ENCODE data around the gene LINGO1. TPM values are rescaled to one million over a fixed set of nuclear protein-coding genes. Genes with fewer than 3 reads are reported as not detected.

The LINGO1 gene
- total RNA-seq, 4 donors from 2014 or later = 0.42 to 4.4 (median 1.5) TPM

DNA sequence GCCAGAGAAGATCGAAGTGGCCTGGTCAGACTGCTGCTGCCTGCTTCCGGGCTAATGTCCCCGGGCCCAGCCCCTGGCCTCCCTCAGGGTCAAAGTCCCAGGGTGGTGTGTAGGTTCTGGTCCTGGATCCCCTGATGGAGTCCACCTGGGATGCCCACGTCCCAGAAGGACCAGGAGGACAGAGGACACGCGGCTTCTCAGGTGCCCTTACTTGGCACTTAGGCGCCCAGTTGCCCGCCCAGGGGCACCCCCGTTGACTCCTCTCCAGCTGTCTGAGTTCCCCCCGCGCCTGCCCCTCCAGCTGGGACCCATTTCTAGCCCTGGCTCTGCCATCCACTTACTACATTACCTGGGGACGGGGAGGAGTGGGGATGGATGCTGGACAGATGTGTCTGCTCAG, 44.6 kb downstream of the LINGO1 start:
- no peak for DNase-seq (ENCODE audit: low spot score in 2 of 2)
- no peak overlapping the region for H3K4me3 ChIP-seq (ENCODE audit: low read depth, poor library complexity, severe bottlenecking)
- WGBS, 2 donors = 91 to 97% methylated on average over 11 to 12 of the region's 12 CpGs
- TF ChIP-seq POLR2A (IDR thresholded peaks at IDR 0.05) = no peak
- TF ChIP-seq, protein P1, sequence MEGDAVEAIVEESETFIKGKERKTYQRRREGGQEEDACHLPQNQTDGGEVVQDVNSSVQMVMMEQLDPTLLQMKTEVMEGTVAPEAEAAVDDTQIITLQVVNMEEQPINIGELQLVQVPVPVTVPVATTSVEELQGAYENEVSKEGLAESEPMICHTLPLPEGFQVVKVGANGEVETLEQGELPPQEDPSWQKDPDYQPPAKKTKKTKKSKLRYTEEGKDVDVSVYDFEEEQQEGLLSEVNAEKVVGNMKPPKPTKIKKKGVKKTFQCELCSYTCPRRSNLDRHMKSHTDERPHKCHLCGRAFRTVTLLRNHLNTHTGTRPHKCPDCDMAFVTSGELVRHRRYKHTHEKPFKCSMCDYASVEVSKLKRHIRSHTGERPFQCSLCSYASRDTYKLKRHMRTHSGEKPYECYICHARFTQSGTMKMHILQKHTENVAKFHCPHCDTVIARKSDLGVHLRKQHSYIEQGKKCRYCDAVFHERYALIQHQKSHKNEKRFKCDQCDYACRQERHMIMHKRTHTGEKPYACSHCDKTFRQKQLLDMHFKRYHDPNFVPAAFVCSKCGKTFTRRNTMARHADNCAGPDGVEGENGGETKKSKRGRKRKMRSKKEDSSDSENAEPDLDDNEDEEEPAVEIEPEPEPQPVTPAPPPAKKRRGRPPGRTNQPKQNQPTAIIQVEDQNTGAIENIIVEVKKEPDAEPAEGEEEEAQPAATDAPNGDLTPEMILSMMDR (IDR thresholded peaks at IDR 0.05) = no peak
- intact Hi-C loops (cut with DNase I; ENCODE audit: low total_unique reads) = no loop called here

DNA sequence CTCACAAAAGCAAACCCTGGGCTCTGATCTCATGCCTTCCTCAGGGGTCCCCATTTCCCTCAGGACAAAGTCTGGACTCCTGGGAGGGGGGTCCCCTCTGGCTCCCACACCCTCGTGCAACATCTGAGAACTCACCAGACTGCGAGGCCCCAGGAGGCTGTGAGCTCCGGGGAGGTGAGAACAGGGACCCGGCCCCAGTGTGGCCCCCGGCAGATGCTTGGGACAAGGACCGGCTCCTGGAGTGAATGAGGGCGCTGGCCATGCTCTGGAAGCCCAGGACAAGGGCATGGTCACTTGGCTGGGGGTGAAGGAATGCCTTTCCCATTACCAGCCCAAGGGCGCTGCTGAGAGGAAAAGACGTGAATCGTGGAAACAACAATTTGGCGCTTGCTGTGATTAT, 48.0 kb downstream of the LINGO1 start:
- intact Hi-C loops (cut with DNase I; ENCODE audit: low total_unique reads) = no loop called here
- H3K4me3 ChIP-seq (ENCODE audit: low read depth, poor library complexity, severe bottlenecking) = no peak overlapping the region
- no peak for DNase-seq (ENCODE audit: low spot score in 2 of 2)
- WGBS, 2 donors = 73 to 75% methylated on average over 11 of the region's 11 CpGs
- TF ChIP-seq POLR2A (IDR thresholded peaks at IDR 0.05) = no peak
- TF ChIP-seq, protein P1 (IDR thresholded peaks at IDR 0.05) = no peak

DNA sequence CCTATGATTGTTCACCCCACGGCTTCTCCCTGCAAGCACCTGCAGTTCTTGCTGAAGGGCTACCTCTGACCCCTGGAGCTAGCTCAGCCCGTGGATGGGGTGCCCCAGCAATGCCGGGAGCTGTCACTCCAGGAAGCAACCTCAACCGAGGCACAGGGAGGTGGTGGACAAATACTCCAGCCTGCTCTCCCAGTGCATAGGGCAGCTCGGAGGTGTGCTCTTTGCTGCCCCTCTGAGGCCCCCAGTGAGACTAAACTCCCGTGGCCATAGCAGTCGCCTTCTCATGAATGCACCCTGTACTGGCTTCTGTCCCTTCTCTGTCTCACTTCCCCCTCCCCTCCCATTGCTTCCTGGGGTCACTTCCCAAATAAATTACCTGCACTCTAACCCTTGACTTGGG, 48.5 kb downstream of the LINGO1 start:
- DNase-seq (ENCODE audit: low spot score in 2 of 2) = no peak
- 65 to 70% methylated on average over 7 of the region's 7 CpGs for WGBS, 2 donors
- no peak overlapping the region for H3K4me3 ChIP-seq (ENCODE audit: low read depth, poor library complexity, severe bottlenecking)
- no peak for TF ChIP-seq POLR2A (IDR thresholded peaks at IDR 0.05)
- TF ChIP-seq, protein P1 (IDR thresholded peaks at IDR 0.05) = no peak
- intact Hi-C loops (cut with DNase I; ENCODE audit: low total_unique reads) = no loop called here

DNA sequence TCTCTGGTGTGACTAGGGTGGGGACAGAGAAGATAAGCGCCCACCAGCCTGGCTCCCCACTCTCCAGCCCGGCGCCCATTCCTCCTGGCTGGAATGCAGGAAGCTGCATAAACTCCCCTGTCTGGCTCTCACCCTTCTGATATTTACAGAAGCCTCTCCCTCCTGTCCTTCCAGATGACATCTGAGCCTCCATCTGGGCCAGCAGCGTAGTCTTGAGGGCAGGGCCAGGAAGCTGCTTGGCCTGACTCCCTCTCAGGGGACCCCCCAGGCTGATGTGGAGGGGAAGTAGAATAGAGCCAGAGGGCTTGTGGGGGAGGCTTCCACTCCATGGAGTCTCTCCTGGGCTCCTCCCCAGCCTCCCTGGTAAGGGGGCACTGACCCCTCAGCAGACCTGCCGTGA, 49.9 kb downstream of the LINGO1 start:
- no peak overlapping the region for H3K4me3 ChIP-seq (ENCODE audit: low read depth, poor library complexity, severe bottlenecking)
- no peak for DNase-seq (ENCODE audit: low spot score in 2 of 2)
- WGBS, 2 donors = 70 to 91% methylated on average over 4 to 5 of the region's 5 CpGs
- intact Hi-C loops (cut with DNase I; ENCODE audit: low total_unique reads) = no loop called here
- TF ChIP-seq, protein P1 (IDR thresholded peaks at IDR 0.05) = no peak
- TF ChIP-seq POLR2A (IDR thresholded peaks at IDR 0.05) = no peak

DNA sequence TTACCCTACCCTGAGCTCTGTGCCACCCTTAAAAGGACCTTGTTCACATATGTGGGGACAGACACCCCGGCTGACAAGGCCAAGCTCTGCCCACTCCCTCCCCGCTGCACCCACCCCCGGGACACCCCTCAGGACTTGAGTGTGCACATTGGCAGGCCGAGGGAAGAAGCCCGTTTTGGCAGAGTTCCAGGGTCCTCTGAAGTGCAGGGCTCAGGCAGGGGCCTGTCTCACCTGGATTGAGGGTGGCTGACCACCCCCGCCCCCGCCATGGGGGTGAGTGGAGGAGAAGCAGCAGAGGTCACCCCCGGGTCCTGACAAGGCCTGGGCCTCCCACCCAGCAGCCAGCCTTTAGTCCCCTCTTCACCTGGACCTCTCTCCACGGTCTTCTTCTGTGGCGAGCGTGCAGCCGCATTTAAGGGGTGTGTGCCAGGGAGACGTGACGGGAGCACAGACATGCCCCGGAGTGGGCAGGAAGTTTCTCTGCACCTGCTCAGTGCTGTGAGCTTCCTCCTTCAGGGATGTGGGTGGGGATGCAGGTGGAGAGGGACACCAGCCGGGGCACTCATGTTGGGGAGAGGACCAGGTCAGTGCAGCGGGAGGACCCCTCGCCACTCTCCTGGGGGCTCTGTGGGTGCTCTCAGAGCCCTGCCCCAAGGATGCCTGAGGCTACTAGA, 50.7 kb downstream of the LINGO1 start:
- WGBS, 2 donors = 60 to 62% methylated on average over 8 to 12 of the region's 18 CpGs
- intact Hi-C loops (cut with DNase I; ENCODE audit: low total_unique reads) = no loop called here
- TF ChIP-seq, protein P1 (IDR thresholded peaks at IDR 0.05) = no peak
- TF ChIP-seq POLR2A (IDR thresholded peaks at IDR 0.05) = no peak
- H3K4me3 ChIP-seq (ENCODE audit: low read depth, poor library complexity, severe bottlenecking) = no peak overlapping the region
- DNase-seq (ENCODE audit: low spot score in 2 of 2) = no peak
